HG03442 (cell line): ENCODE results near the gene FANCC.

Experiments
- ATAC-seq: cut with Tn5 transposase; IDR thresholded peaks from one replicate; pipeline ENCODE4 v1.9.1; 2021; ENCODE audit warnings: mild to moderate bottlenecking, moderate library complexity; ENCODE audit not compliant: unreplicated experiment

The FANCC gene

DNA sequence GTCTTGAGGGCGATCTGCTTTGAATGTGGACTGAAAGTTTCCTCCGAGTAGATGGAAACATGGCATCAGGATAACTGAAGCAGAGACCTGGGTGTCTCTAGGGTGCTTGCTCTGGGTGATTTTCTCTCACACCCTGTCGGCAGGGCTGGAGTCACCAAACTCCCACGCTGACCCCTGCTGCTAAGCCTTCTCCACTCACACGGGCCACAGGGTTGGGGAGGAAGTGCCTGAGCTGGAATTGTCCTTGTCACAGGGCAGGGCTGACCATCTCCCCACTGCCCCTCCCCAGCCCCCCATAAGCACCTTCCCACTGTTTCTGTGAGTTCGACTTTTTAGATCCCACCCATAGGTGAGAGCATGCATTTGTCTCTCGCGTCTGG lies 212.9 kb downstream of the FANCC start:
- ATAC-seq: no peak

DNA sequence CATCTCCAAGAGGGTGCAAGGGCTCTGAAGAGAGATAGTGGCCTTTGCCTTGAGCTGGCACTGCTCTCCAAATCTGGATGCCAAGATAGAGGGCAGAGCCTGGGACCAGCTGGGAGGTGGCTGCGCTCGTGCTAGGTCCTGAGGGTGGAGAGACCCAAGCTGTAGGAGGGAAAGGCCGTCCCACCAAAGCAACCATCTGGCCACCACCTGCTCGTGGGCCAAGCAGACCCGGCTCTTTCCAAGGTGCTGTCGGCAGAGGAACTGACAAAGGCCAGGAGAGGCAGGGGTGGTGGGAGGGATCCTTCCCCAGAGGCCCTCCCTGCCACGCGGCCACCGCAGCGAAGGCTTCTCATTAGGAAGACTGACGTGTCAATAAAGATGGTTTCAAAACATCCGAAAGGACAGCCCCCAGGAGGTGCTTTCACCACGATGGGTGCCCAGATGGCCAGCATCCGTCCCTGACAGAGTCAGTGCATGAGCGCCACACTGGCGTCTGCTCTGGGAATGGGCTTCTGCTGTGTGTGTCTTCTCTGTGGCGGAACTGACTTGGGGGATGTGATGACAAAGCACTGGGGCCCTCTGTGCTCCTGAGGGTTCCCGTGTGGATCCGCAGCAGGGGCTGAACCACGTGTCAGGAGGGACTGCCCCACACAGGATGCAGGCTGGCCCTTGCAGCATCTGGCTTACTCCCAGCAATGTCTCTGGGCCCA lies 213.5 kb downstream of the FANCC start:
- no peak for ATAC-seq

DNA sequence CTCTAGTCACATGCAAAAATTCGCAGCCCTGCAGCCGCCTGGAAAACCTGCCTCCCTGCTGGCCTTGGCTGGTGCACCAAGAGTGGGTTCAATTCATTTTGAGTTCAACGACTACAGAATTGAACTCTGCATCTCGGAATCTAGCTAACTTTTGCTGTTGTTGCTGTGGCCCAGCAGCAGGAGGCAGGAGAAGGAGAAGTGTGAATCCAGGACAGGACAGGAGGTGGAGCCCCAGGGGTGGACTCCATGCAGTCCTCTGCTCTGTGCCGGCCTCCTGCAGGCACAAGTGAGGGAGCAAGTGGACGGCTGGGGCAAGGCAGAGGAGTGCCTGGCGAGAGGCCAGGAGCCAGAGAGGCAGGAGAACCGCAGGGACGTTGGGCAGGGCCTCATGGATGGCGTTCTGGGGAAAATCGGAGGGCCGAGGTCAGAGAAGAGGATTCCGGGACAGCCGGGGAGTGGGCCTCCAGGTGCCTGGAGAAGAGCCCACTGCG lies 214.2 kb downstream of the FANCC start:
- ATAC-seq: no peak

DNA sequence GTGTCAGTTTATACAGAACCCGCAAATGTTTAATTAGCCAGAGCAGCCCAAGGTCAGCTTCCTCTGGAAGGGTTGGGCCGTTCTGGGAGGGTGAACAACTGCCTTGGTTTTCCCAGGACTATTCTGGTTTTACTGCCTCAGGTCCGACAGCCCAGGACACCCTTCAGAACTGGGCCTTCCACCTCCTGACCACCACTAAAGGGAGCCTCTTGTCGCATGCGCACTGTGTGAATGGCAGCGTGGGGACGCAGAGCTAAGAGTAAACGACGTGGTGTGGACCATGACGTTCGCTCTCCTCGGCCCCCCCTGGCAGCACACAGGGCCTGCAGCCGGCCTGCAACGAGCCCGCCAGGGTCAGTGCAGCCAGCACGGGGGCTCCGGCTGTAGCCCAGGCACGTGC lies 214.9 kb downstream of the FANCC start:
- no peak for ATAC-seq

DNA sequence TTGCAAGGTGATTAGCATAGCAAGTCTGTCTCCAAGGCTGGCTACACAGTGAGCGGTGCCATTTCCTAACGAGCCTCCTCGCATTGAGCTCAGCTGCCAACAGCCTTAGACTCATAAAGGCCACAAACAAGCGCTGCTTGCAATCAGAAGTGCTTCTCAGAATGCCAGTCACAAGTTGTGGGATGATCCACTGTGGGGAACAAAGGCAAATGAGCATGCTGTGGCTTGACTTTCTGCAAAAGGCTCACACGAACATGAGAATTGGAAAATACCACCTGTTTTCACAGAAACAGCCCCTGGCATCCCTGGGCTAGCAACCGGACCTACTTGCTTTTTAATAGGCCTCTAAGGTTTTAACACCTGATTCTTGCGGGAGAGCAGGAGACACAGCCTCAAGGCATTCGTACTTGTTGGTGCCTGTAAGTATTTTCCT lies 215.5 kb downstream of the FANCC start:
- ATAC-seq: no peak

DNA sequence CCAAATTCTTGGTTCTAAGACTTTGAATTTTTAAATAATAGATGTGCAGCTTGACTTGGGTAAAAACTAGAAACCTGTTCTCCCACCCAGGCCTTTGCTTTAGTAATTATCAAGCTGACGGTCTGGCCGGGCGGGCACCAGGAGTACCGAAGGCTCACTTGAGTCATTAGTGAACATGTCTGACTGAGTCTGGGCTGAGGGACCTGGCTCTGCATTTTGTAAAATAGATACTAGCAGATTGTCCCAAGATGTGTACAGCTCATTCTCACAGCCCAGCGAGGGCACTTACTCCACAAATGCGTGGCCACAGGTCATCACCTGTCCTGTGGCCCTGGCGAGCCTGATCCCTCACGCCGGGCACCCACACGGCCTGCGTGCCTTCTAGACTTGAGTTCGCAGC lies 216.2 kb downstream of the FANCC start:
- ATAC-seq: no peak

DNA sequence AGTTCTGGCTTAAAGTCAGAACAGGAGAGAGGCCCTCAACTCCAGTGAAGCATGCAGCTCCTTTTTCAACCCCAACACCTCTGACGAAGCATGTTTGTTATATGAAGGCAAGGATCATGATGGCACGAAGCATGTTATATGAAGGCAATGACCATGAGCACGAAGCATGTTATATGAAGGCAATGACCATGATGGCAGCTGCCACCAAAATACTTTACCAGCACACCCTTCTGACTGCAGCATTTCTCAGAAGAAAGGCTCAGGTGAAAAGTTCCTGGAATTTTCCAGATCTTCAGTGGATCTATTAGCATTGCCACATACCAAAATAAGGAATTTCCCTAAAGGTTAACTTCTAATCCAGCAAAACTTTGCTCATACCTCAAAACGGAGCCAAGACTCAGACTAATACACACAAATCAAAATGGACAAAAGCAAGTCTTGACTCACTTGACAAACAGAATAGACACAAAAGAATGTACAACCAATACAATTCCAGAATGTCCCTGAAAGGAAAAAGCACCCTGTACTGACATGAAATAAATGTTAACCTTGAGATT lies 217.4 kb downstream of the FANCC start:
- ATAC-seq: no peak

DNA sequence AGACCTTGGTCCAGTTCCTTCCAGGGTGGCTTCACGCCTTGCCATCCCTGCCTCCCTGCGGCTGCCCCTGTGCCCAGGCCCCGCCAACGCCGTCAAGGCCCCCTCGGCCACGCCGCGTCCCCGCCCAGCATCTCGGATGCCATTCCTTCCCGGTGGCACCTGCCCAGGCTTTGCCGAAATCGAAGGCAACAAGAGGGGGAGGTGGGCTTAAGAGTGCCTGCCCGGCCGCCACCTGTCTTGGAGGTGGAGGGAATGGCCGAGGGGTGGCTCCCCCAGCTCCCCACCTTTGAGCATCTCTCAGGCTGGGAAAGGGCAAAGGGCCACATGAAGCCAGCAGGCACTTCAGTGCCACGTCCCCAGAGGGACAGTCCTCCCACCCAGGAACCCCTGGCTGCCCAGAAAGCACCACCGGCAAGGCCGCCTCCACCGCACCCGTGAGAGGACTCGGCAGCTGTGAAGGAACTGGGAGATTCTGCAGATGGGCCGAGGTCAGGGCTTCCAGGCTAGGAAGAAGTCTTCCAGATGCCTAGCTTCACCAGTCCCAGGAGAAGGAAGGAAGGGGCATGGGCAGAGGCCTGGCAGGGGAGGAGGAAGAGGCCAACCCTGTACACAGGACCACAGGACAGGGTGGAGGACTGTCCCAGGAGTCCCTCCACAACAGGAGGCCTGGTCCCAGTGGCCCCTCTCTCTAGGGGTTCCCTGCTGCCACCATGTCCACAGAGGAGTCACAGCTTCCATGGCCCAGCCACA lies 218.0 kb downstream of the FANCC start:
- no peak for ATAC-seq

DNA sequence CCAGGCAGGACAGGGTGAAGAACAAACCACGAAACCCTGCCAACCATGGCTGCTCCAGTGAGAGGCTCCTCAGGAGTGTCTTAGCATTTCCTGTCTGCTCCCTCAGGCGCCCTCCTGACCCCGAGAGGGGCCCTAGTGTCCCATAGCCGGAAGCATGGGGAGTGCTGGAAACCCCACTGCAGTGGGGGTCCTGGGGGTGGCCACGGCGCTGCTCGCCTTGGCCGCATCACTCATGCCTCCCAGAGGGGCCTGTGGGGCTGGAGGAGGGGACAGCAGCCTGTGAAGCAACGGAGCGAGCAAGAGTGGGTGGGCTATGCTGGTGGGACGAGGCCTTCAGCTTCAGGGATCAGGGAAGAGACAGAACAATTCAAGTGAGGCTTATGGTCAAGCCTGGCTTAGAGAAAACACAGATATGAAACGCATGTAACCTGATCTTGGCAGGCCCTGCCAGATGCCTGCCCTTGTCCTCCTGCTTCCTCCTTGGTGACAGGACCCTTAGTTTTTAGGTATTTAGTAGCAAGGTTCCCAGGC lies 219.1 kb downstream of the FANCC start:
- ATAC-seq: no peak

DNA sequence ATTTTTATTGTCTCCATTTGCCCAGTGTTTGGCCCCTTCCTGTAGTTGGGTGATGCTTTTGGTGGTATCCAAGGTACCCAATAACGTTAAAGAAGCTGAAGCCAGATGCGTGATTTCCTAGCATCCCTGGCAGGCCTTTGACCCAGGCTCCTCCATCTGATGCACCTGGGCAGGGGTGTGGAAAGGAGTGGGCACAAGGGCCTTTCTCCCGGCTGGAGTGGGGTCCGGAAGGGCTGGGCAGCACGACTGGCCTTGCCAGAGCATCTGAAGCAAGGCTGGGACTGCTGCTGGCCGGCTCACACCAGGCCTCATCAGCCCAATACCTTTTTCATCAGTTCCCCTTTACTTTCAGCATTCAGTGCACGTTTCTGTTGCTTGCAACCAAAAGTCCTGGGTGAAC lies 220.2 kb downstream of the FANCC start:
- no peak for ATAC-seq

DNA sequence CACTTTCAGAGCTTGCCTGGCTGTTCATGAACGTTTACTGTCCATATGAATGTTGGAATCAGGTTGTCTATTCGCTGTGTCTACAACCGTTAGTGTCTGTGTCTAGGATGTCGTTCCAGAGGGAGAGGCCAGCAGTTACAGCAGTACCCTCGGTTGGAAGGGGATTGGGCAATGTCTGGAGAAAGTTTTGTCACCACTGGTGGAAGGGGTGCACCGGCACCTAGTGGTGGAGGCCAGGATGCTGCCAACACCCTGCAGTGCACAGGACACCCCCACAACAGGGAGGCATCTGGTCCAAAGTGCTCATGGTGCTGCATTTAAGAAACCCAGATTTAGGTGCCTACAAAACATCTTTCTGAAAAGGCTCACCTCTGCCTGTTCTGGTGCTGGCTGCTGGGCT lies 220.7 kb downstream of the FANCC start:
- no peak for ATAC-seq

DNA sequence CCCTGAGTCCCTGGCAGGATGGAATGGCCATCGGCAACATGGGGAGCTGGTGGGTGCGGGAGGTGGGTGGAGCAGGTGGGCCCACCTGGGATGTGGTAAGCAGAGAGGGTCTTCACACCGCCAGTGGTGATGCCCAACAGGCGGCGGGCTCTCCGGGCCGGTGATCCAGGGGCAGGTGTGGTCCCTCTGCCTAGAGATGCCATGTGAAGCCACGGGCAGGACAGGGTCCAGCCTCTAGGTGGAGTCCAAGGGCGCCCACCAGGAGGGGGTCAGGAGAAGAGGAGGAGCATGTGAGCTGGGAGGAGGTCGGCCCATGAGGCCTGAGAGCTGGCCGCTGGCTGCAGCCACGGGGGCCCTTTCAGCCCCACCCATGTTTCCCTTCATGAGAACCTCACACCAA lies 221.1 kb downstream of the FANCC start:
- ATAC-seq: no peak

DNA sequence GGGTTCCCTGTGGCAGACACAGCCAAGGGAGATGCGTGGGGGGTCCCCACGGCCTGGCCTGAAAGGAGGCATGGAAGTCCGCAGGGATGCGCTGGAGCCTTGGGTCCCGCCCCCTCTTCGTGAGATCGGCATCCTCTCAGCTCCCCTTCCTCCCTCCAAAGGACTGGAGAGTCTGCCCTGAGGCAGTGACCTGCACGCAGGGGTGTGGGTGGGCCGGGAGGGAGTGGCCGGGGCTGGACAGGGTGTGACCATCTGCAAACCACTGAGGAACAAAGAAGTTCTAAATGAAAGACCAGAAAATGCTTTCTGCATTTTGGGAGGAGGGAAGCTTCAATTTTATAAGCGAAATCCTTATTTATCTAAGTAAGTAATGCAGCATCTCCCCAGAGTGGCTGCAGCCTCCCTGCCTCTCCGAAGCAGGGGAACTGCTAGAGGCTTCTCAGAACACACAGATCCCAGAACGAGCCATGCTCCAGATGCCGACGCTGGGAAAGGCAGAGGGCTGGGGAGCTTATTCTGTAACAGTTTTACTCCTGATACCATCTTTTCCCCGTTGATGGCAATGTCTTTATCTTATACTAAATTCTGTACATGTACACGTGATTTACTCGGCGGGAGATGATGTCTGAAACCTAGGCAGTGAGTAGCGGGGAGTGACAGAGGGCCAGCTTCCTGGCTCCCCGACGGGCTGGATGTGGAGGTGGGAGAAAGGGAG lies 221.7 kb downstream of the FANCC start:
- ATAC-seq: no peak

DNA sequence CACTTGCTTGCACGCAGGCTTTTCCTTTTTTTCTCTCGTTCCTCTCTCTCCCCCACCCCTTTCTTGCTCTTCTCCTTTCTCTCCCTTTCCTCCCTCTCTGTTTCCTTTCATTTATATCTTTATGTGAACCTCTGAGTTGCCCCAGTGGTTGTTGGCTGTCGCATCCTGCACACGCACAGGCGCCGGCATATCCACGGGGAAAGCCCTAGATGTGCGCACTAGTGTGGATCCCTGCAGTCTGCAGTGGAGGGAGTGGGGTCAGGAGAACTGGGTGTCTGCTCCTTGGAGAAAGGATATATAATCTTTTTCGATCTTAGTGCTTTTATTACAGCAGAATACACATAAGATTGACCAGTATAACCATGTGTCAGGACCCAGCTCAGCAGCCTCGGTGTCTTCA lies 223.5 kb downstream of the FANCC start:
- ATAC-seq: no peak

DNA sequence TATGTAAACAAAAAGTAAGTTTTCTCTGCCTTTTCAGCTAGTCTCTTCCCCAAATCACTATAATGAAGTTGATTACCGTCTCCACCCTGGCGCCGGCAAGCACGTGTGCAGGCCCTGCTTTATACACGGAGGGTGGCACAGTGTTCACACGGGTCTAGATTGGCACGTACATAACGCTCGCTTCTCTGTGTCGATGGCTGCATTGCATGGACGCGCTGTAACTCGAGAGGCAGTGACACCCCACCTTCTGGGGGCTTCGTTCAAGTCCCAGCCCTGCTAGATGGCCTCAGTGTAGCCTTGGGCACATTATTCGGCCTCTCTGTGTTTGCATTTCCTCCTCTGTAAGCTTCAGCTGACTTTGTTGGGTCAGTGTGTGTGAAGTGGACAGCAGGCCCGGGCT lies 223.9 kb downstream of the FANCC start:
- ATAC-seq: no peak

DNA sequence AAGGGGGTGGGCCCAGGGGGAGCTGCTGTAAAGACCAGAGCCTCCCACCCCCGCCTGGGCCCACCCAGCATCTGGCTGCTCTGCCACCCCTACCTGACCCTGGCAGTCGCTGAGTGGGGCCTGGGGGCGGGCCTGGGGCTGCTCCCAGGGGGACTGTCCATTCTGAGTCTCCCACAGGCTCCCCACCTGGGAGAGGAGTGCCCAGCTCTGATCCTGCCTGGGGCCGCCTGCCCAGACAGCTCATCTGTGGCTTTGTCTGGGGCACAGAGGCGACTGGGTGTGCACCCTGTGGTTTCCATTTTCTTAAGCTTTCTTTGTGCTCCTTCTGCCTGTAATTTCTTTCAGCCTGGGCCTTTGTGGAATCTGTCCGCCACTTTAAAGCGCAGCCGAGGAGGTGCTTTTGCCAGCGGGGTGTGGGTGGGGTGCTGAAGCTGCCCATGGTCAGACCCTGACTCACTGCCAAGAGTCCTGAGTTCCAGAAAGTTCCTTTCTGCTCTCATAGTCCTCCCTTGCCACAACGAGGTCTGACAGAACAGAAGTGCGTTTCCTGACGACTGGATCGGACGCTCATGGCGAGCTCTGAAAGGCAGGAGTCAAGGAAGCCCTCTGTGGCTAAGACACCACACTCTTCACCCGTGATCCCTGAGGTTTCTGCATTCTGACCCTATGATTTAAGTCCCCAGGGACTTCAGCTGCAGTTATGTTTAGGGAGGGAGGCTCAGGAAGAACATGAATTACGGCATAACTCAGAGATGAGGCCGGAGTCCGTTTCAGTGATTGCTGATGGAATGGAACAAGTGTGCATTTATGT lies 225.0 kb downstream of the FANCC start:
- ATAC-seq: no peak

DNA sequence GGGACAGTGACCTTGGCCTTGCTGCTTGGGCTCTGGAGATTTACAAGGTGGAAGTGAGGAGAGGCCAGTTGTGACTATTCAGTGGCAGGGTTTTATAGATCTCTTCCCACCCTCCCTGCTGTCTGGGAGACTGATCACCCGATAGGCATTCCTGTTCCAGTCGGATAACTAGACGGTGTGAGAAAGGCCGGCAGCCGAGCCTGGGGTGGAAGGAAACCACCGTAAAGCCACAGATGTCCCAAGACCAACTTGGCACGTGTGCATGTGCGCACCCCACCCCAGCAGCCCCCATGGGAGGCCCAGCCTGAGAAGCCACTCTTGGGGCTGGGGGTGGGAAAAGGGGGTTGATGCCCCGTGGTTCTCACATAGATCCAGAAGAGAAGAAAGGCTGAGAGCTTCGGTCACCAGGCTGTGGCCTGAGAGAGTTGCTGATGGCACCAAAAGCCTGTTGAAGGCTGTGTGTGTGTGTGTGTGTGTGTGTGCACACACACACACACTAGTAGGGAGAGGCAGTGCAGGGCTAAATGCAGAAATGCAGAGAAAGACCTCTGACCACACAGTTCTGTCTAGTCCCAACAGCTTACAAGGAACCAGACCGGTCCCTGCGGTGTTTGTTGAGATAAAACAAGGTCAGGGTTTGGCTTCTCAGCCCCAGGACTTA lies 225.8 kb downstream of the FANCC start:
- ATAC-seq: no peak

DNA sequence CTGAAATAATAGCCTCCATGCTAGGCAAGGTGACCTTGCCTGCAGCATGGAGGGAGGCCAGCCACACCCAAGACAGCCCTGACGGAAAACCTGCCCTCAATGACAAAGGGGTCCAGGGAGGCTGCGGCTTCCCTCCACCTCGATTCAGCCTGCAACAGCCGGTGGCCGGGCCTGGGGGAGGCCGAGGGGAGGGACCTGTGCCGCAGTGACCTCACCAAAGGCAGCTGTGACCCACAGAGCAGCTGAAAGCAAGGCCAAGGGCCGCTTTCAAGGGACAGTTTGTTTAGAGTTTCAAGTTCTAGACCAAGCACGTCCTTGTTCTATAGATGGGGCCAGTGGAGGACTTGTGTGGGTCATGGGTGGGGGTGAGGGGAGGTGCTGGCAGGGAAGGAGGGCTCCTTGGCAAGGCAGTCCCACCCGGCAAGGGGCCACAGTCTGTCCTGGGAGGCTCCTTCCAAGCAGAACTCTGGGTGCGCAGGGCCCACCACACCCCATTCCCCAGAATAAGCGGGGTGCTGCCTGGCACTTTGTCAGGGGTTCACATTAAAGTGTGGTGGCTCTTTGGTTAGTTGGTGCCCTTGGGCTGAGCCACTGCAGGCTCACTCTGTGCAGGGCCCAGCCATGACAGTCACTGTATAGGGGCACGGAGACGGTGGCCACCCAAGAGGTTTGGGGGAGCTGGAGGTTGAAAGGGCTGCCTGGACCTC lies 226.5 kb downstream of the FANCC start:
- no peak for ATAC-seq
